Measurements from ENCODE around the gene SYNPR. TPM values are rescaled to one million over a fixed set of nuclear protein-coding genes. Genes with fewer than 3 reads are reported as not detected.

The SYNPR gene
- total RNA-seq, 1 donor from 2014 or later = 13.2 TPM

- Mint-ChIP-seq H3K36me3 (ENCODE audit: insufficient read depth) (no peaks in the 10 kb centered on the region), H3K4me3 (ENCODE audit: low read depth) (no peak overlapping the region)
Measured at GRCh38 chr3:63400246-63400860, 122.2 kb downstream of the SYNPR start.

GRCh38 chr3:63405882-63406281, 127.8 kb downstream of the SYNPR start:
- no peak for DNase-seq (ENCODE audit: low spot score, unreplicated experiment)
- Mint-ChIP-seq H3K27ac (no peak overlapping the region), H3K9me3 (ENCODE audit: low read depth) (peaks cover 12% of the 10 kb centered on the region), H3K27me3 (no peaks in the 10 kb centered on the region), H3K4me3 (ENCODE audit: low read depth) (no peak overlapping the region), H3K4me1 (ENCODE audit: low read depth) (no peaks in the 10 kb centered on the region), H3K36me3 (ENCODE audit: insufficient read depth) (no peaks in the 10 kb centered on the region)
- no peak for TF ChIP-seq CTCF (IDR thresholded peaks at IDR 0.05; ENCODE audit: unreplicated experiment)

More at GRCh38 chr3:63400246-63400860, 122.2 kb downstream of the SYNPR start:
- H3K27me3 Mint-ChIP-seq = no peaks in the 10 kb centered on the region
- no peak for DNase-seq (ENCODE audit: low spot score, unreplicated experiment)
- TF ChIP-seq CTCF (IDR thresholded peaks at IDR 0.05; ENCODE audit: unreplicated experiment) = no peak
- H3K27ac Mint-ChIP-seq = no peak overlapping the region
- H3K9me3 Mint-ChIP-seq (ENCODE audit: low read depth) = peaks cover 8% of the 10 kb centered on the region
- no peaks in the 10 kb centered on the region for H3K4me1 Mint-ChIP-seq (ENCODE audit: low read depth)

GRCh38 chr3:63413523-63413922, 135.4 kb downstream of the SYNPR start:
- DNase-seq (ENCODE audit: low spot score, unreplicated experiment) = no peak
- no peak for TF ChIP-seq CTCF (IDR thresholded peaks at IDR 0.05; ENCODE audit: unreplicated experiment)
- H3K27me3 Mint-ChIP-seq = no peaks in the 10 kb centered on the region
- no peaks in the 10 kb centered on the region for H3K36me3 Mint-ChIP-seq (ENCODE audit: insufficient read depth)
- peaks cover 4% of the 10 kb centered on the region for H3K9me3 Mint-ChIP-seq (ENCODE audit: low read depth)
- H3K4me1 Mint-ChIP-seq (ENCODE audit: low read depth) = peaks cover 4% of the 10 kb centered on the region
- H3K4me3 Mint-ChIP-seq (ENCODE audit: low read depth) = no peak overlapping the region
- no peak overlapping the region for H3K27ac Mint-ChIP-seq

- Mint-ChIP-seq H3K4me3 (ENCODE audit: low read depth) (no peak overlapping the region), H3K27ac (no peak overlapping the region), H3K4me1 (ENCODE audit: low read depth) (peaks cover 4% of the 10 kb centered on the region), H3K9me3 (ENCODE audit: low read depth) (no peaks in the 10 kb centered on the region), H3K27me3 (no peaks in the 10 kb centered on the region), H3K36me3 (ENCODE audit: insufficient read depth) (no peaks in the 10 kb centered on the region)
- DNase-seq (ENCODE audit: low spot score, unreplicated experiment) = no peak
- TF ChIP-seq CTCF (IDR thresholded peaks at IDR 0.05; ENCODE audit: unreplicated experiment) = no peak
Measured at GRCh38 chr3:63414607-63415006, 136.5 kb downstream of the SYNPR start.

GRCh38 chr3:63429905-63430304, 151.8 kb downstream of the SYNPR start:
- Mint-ChIP-seq H3K27ac (no peak overlapping the region), H3K36me3 (ENCODE audit: insufficient read depth) (no peaks in the 10 kb centered on the region), H3K4me1 (ENCODE audit: low read depth) (peaks cover 41% of the 10 kb centered on the region), H3K27me3 (no peaks in the 10 kb centered on the region), H3K9me3 (ENCODE audit: low read depth) (no peaks in the 10 kb centered on the region), H3K4me3 (ENCODE audit: low read depth) (no peak overlapping the region)
- no peak for TF ChIP-seq CTCF (IDR thresholded peaks at IDR 0.05; ENCODE audit: unreplicated experiment)
- no peak for DNase-seq (ENCODE audit: low spot score, unreplicated experiment)
